Stomach smooth muscle (tissue), 2 donors: ENCODE results near the gene APBB1IP.

ENCODE experiments used
- H3K27ac ChIP-seq: one replicate; pipeline ENCODE4 v1.7.0; 2013; ENCODE audit warnings: mild to moderate bottlenecking, low read length, inconsistent platforms
- H3K27me3 ChIP-seq, 2 donors: one replicate each; pipeline ENCODE4 v1.7.0; 2013; ENCODE audit warnings: low read length in 2 of 2; ENCODE audit not compliant: insufficient read depth in 2 of 2, control insufficient read depth in 1 of 2
- H3K36me3 ChIP-seq, 2 donors: one replicate each; pipeline ENCODE4 v1.7.0; 2013; ENCODE audit warnings: low read length in 2 of 2; ENCODE audit not compliant: control insufficient read depth in 2 of 2, insufficient read depth in 2 of 2
- H3K4me1 ChIP-seq: one replicate; pipeline ENCODE4 v1.7.0; 2013; ENCODE audit warnings: low read length; ENCODE audit not compliant: control insufficient read depth, insufficient read depth
- H3K4me3 ChIP-seq, 2 donors: one replicate each; pipeline ENCODE4 v1.7.0; 2013; ENCODE audit warnings: low read length in 2 of 2
- H3K9ac ChIP-seq, 2 donors: one replicate each; pipeline ENCODE4 v1.7.0; 2013; ENCODE audit warnings: low read length in 2 of 2, mild to moderate bottlenecking in 1 of 2
- H3K9me3 ChIP-seq, 2 donors: one replicate each; pipeline ENCODE4 v1.7.0; 2013; ENCODE audit warnings: low read length in 2 of 2; ENCODE audit not compliant: control insufficient read depth in 2 of 2
- donor health status: healthy.
- donor health status: Pancreatic carcinoma.

The APBB1IP gene

GRCh38 chr10:26506736-26507135 lies 68.6 kb downstream of the APBB1IP start:
- Histone ChIP-seq H3K27me3 (no peaks in the 10 kb centered on the region), H3K9me3 (no peaks in the 10 kb centered on the region), H3K9ac (no peak overlapping the region), H3K4me3 (no peak overlapping the region), H3K36me3 (no peaks in the 10 kb centered on the region), H3K27ac (no peak overlapping the region), H3K4me1 (no peaks in the 10 kb centered on the region)

GRCh38 chr10:26507441-26507840 lies 69.3 kb downstream of the APBB1IP start:
- no peaks in the 10 kb centered on the region for H3K27me3 ChIP-seq
- no peak overlapping the region for H3K9ac ChIP-seq
- no peaks in the 10 kb centered on the region for H3K9me3 ChIP-seq
- H3K27ac ChIP-seq, result no peak overlapping the region
- no peak overlapping the region for H3K4me3 ChIP-seq
- H3K36me3 ChIP-seq, result no peaks in the 10 kb centered on the region
- no peaks in the 10 kb centered on the region for H3K4me1 ChIP-seq

- H3K4me1 ChIP-seq, result no peaks in the 10 kb centered on the region
- H3K36me3 ChIP-seq, result no peaks in the 10 kb centered on the region
- no peak overlapping the region for H3K4me3 ChIP-seq
- no peaks in the 10 kb centered on the region for H3K27me3 ChIP-seq
- peaks cover 0 to 3% of the 10 kb centered on the region in 2 donors for H3K9me3 ChIP-seq
- H3K27ac ChIP-seq, result no peak overlapping the region
- no peak overlapping the region for H3K9ac ChIP-seq
Observed at GRCh38 chr10:26508016-26508415, 69.9 kb downstream of the APBB1IP start.

GRCh38 chr10:26509307-26509706 lies 71.2 kb downstream of the APBB1IP start:
- no peak overlapping the region for H3K4me3 ChIP-seq
- H3K27me3 ChIP-seq, result no peaks in the 10 kb centered on the region
- H3K36me3 ChIP-seq, result no peaks in the 10 kb centered on the region
- no peak overlapping the region for H3K27ac ChIP-seq
- H3K9ac ChIP-seq, result no peak overlapping the region
- H3K4me1 ChIP-seq, result no peaks in the 10 kb centered on the region
- H3K9me3 ChIP-seq, result peaks cover 0 to 3% of the 10 kb centered on the region in 2 donors

- no peaks in the 10 kb centered on the region for H3K4me1 ChIP-seq
- H3K9me3 ChIP-seq, result peaks cover 0 to 3% of the 10 kb centered on the region in 2 donors
- no peak overlapping the region for H3K27ac ChIP-seq
- H3K4me3 ChIP-seq, result no peak overlapping the region
- no peaks in the 10 kb centered on the region for H3K36me3 ChIP-seq
- no peaks in the 10 kb centered on the region for H3K27me3 ChIP-seq
- H3K9ac ChIP-seq, result no peak overlapping the region
Observed at GRCh38 chr10:26513101-26513500, 75.0 kb downstream of the APBB1IP start.

- Histone ChIP-seq H3K36me3 (no peaks in the 10 kb centered on the region), H3K9ac (no peak overlapping the region), H3K27me3 (no peaks in the 10 kb centered on the region), H3K4me1 (no peaks in the 10 kb centered on the region), H3K4me3 (no peak overlapping the region), H3K9me3 (peaks cover 0 to 3% of the 10 kb centered on the region in 2 donors), H3K27ac (no peak overlapping the region)
Observed at GRCh38 chr10:26516540-26517101, 78.5 kb downstream of the APBB1IP start.

- H3K9me3 ChIP-seq, result peaks cover 0 to 3% of the 10 kb centered on the region in 2 donors
- H3K9ac ChIP-seq, result no peak overlapping the region
- no peaks in the 10 kb centered on the region for H3K4me1 ChIP-seq
- no peaks in the 10 kb centered on the region for H3K27me3 ChIP-seq
- H3K4me3 ChIP-seq, result no peak overlapping the region
- H3K36me3 ChIP-seq, result no peaks in the 10 kb centered on the region
- no peak overlapping the region for H3K27ac ChIP-seq
Observed at GRCh38 chr10:26517141-26517867, 79.2 kb downstream of the APBB1IP start.

GRCh38 chr10:26519803-26520202 lies 81.7 kb downstream of the APBB1IP start:
- Histone ChIP-seq H3K4me1 (no peaks in the 10 kb centered on the region), H3K27me3 (no peaks in the 10 kb centered on the region), H3K36me3 (no peaks in the 10 kb centered on the region), H3K9ac (no peak overlapping the region), H3K27ac (no peak overlapping the region), H3K9me3 (no peaks in the 10 kb centered on the region), H3K4me3 (no peak overlapping the region)

GRCh38 chr10:26520575-26520974 lies 82.4 kb downstream of the APBB1IP start:
- H3K4me1 ChIP-seq, result no peaks in the 10 kb centered on the region
- H3K36me3 ChIP-seq, result no peaks in the 10 kb centered on the region
- H3K27me3 ChIP-seq, result no peaks in the 10 kb centered on the region
- no peak overlapping the region for H3K27ac ChIP-seq
- H3K9ac ChIP-seq, result no peak overlapping the region
- H3K4me3 ChIP-seq, result no peak overlapping the region
- no peaks in the 10 kb centered on the region for H3K9me3 ChIP-seq

GRCh38 chr10:26524161-26524896 lies 86.2 kb downstream of the APBB1IP start:
- H3K36me3 ChIP-seq, result no peaks in the 10 kb centered on the region
- no peak overlapping the region for H3K27ac ChIP-seq
- H3K4me3 ChIP-seq, result no peak overlapping the region
- H3K4me1 ChIP-seq, result no peaks in the 10 kb centered on the region
- H3K9ac ChIP-seq, result no peak overlapping the region
- no peaks in the 10 kb centered on the region for H3K9me3 ChIP-seq
- no peaks in the 10 kb centered on the region for H3K27me3 ChIP-seq

GRCh38 chr10:26525586-26525985 lies 87.4 kb downstream of the APBB1IP start:
- H3K9ac ChIP-seq, result no peak overlapping the region
- no peak overlapping the region for H3K4me3 ChIP-seq
- H3K36me3 ChIP-seq, result no peaks in the 10 kb centered on the region
- H3K27ac ChIP-seq, result no peak overlapping the region
- H3K27me3 ChIP-seq, result no peaks in the 10 kb centered on the region
- H3K4me1 ChIP-seq, result no peaks in the 10 kb centered on the region
- H3K9me3 ChIP-seq, result no peaks in the 10 kb centered on the region
